ENCODE results near the gene JAKMIP2. TPM values are rescaled to one million over a fixed set of nuclear protein-coding genes. Genes with fewer than 3 reads are reported as not detected.

Gene JAKMIP2
- total RNA-seq, 1 experiment from 2014 or later = 6.4 TPM

DNA sequence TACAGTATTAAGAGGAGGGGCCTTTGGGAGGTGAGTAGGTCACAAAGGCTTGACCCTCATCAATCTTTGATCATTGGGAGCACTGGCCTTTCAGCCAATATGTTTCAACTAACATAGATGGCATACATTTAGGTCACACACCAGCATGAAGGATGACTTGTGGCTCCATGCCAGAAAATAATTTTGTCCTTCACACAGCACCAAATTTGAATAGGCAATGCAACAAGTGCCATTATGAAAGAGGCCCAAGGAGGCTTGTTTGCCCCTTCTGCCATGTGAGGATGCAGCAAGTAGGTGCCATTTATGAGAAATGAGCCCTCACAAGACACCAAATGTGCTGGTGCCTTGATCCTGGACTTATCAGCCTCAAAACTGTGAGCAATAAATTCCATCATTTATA, 81.1 kb downstream of the JAKMIP2 start:
- Histone ChIP-seq H2BK5ac (ENCODE audit: insufficient read length, low read length) (no peak overlapping the region), H4K5ac (ENCODE audit: insufficient read length, low read depth, low read length) (no peak overlapping the region), H3K9me3 (ENCODE audit: control insufficient read depth, low read depth, low read length) (peaks cover 18% of the 10 kb centered on the region), H4K20me1 (ENCODE audit: control insufficient read depth, insufficient read depth, insufficient read length) (no peaks in the 10 kb centered on the region), H3K79me2 (ENCODE audit: insufficient read depth, low read length) (peaks cover 2% of the 10 kb centered on the region; the same call in 1 of the 2 replicates), H3K4me2 (ENCODE audit: insufficient read depth, insufficient read length, low read length) (no peak overlapping the region), H3K9ac (ENCODE audit: extremely low read depth, insufficient read length, low read length) (no peak overlapping the region), H2AK5ac (ENCODE audit: insufficient read length, low read length) (no peak overlapping the region), H3K18ac (ENCODE audit: insufficient read length, low read depth, low read length) (no peak overlapping the region), H3K4me1 (ENCODE audit: insufficient read depth, low read length) (no peaks in the 10 kb centered on the region), H3K4ac (ENCODE audit: low read depth, low read length) (no peak overlapping the region), H4K91ac (ENCODE audit: insufficient read length, low read depth, low read length) (no peak overlapping the region), H3K79me1 (ENCODE audit: insufficient read depth, low read depth, low read length, poor library complexity, severe bottlenecking) (no peaks in the 10 kb centered on the region), H2BK120ac (ENCODE audit: low read depth, low read length, poor library complexity, severe bottlenecking) (no peak overlapping the region), H3K27ac (ENCODE audit: insufficient read length, low read depth, low read length) (no peak overlapping the region), H3T11ph (ENCODE audit: low read length) (no peak overlapping the region), H2AFZ (ENCODE audit: low read length) (no peak overlapping the region), H2BK15ac (ENCODE audit: low read depth, low read length) (no peak overlapping the region), H3K27me3 (ENCODE audit: insufficient read depth, low read length) (no peaks in the 10 kb centered on the region), H2BK20ac (ENCODE audit: low read depth, low read length, poor library complexity, severe bottlenecking) (no peak overlapping the region), H3K23ac (ENCODE audit: insufficient read length, low read depth, low read length) (no peak overlapping the region), H4K8ac (replicated peaks; ENCODE audit: insufficient read length, low read depth, low read length) (no peak overlapping the region), H3K56ac (ENCODE audit: insufficient read length, low read depth, low read length) (no peak overlapping the region), H3K23me2 (ENCODE audit: insufficient read length, low read depth, low read length, poor library complexity, severe bottlenecking) (no peaks in the 10 kb centered on the region), H3K14ac (ENCODE audit: insufficient read depth, low read length) (no peak overlapping the region), H2BK12ac (ENCODE audit: insufficient read length, low read depth, low read length) (no peak overlapping the region)
- TF ChIP-seq, protein P1, sequence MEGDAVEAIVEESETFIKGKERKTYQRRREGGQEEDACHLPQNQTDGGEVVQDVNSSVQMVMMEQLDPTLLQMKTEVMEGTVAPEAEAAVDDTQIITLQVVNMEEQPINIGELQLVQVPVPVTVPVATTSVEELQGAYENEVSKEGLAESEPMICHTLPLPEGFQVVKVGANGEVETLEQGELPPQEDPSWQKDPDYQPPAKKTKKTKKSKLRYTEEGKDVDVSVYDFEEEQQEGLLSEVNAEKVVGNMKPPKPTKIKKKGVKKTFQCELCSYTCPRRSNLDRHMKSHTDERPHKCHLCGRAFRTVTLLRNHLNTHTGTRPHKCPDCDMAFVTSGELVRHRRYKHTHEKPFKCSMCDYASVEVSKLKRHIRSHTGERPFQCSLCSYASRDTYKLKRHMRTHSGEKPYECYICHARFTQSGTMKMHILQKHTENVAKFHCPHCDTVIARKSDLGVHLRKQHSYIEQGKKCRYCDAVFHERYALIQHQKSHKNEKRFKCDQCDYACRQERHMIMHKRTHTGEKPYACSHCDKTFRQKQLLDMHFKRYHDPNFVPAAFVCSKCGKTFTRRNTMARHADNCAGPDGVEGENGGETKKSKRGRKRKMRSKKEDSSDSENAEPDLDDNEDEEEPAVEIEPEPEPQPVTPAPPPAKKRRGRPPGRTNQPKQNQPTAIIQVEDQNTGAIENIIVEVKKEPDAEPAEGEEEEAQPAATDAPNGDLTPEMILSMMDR (conservative IDR thresholded peaks at IDR 0.05) = no peak
- no peak for DNase-seq
- Mint-ChIP-seq H3K36me3 (ENCODE audit: insufficient read depth in 1 of 3, low read depth in 3 of 3) (peaks cover 28 to 30% (median 30%) of the 10 kb centered on the region in 3 experiments), H3K27ac (no peak overlapping the region), H3K4me3 (no peak overlapping the region), H3K27me3 (ENCODE audit: low read depth) (no peaks in the 10 kb centered on the region; the same call in 1 of the 2 replicates), H3K9me3 (peaks cover 29 to 31% of the 10 kb centered on the region in 2 experiments), H3K4me1 (peaks cover 0 to 6% of the 10 kb centered on the region in 2 experiments; a peak in 3 of 4 replicates)
